Mucosa of rectum (tissue), 2 donors: ENCODE data around the gene HES1.

ENCODE experiments used
- H3K27ac ChIP-seq, 2 donors: one replicate each; pipeline ENCODE4 v1.7.0; 2013; ENCODE audit warnings: inconsistent platforms in 2 of 2, low read depth in 2 of 2, low read length in 2 of 2
- H3K27me3 ChIP-seq, 2 donors: one replicate each; pipeline ENCODE4 v1.7.0; 2013; ENCODE audit warnings: low read length in 2 of 2; ENCODE audit not compliant: control insufficient read depth in 2 of 2, insufficient read depth in 2 of 2
- H3K36me3 ChIP-seq, 2 donors: one replicate each; pipeline ENCODE4 v1.7.0; 2013; ENCODE audit warnings: low read length in 2 of 2; ENCODE audit not compliant: control insufficient read depth in 2 of 2, insufficient read depth in 2 of 2
- H3K4me1 ChIP-seq, 2 donors: one replicate each; pipeline ENCODE4 v1.7.0; 2013; ENCODE audit warnings: low read length in 2 of 2, mild to moderate bottlenecking in 1 of 2; ENCODE audit not compliant: control insufficient read depth in 2 of 2, insufficient read depth in 2 of 2
- H3K4me3 ChIP-seq, 2 donors: one replicate each; pipeline ENCODE4 v1.7.0; 2013; ENCODE audit warnings: low read length in 2 of 2
- H3K9ac ChIP-seq, 2 donors: one replicate each; pipeline ENCODE4 v1.7.0; 2013; ENCODE audit warnings: low read length in 2 of 2, low read depth in 1 of 2, mild to moderate bottlenecking in 1 of 2
- H3K9me3 ChIP-seq, 2 donors: one replicate each; pipeline ENCODE4 v1.7.0; 2013; ENCODE audit warnings: low read length in 2 of 2; ENCODE audit not compliant: control insufficient read depth in 2 of 2
- donor health status: healthy.
- donor health status: Normal muscosa, but diverticular disease.

The HES1 gene

DNA sequence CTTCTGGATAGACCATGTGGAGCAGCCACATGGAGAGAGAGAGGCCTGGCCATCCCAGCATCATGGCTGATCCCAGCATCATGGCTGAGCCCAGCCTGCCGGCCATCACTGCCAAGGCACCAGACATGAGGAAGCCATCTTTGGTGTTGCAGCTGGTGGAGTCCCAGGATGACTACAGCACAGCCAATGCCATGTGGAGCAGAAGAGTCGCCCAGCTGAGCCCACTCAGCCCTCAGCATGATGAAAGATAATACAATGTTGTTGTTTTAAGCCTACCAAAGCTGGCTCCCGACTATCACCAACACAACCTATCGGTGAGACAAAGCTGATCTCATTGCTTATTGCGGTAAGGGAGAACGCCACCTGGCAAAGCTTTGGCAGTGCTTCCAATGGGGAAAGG lies 18.4 kb downstream of the HES1 start:
- Histone ChIP-seq H3K9me3 (no peaks in the 10 kb centered on the region), H3K27ac (no peak overlapping the region), H3K4me3 (no peak overlapping the region), H3K36me3 (no peaks in the 10 kb centered on the region), H3K4me1 (peaks cover 7 to 13% of the 10 kb centered on the region in 2 donors), H3K9ac (no peak overlapping the region), H3K27me3 (peaks cover 0 to under 1% of the 10 kb centered on the region in 2 donors)

GRCh38 chr3:194156095-194156494 lies 20.1 kb downstream of the HES1 start:
- Histone ChIP-seq H3K9me3 (no peaks in the 10 kb centered on the region), H3K27ac (no peak overlapping the region), H3K9ac (no peak overlapping the region), H3K4me3 (no peak overlapping the region), H3K27me3 (no peaks in the 10 kb centered on the region), H3K36me3 (no peaks in the 10 kb centered on the region), H3K4me1 (peaks cover 0 to 21% of the 10 kb centered on the region in 2 donors)

DNA sequence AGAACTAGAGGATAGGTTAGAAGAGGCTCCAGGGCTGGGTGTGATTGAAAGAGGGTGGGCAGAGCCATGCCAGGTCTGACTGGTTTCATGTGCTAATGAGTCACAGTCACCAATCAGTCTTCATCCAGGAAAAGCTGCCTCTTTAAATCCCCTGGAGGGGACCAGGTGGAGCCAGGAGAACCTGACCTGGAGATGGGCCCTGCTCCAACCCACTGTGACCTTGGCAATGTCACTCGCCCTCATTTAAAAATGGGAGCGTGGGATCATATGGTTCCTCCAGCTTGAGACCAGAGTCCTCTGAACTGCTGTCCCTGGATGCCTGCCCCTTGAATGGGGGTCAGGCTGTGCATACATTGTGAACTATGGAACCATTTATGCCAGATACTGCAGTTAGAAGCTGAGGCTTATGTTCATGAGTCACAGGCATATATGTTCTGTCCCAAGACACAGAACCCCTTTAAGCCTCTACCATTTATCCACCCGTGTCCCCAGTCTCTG lies 23.0 kb downstream of the HES1 start:
- no peaks in the 10 kb centered on the region for H3K9me3 ChIP-seq
- peaks cover 5 to 37% of the 10 kb centered on the region in 2 donors for H3K4me1 ChIP-seq
- H3K27ac ChIP-seq: peak overlapping the region in 1 of 2 donors; percentile 8
- no peaks in the 10 kb centered on the region for H3K36me3 ChIP-seq
- no peak overlapping the region for H3K9ac ChIP-seq
- no peak overlapping the region for H3K4me3 ChIP-seq
- H3K27me3 ChIP-seq: no peaks in the 10 kb centered on the region

- Histone ChIP-seq H3K4me1 (peaks cover 5 to 37% of the 10 kb centered on the region in 2 donors), H3K9ac (no peak overlapping the region), H3K9me3 (no peaks in the 10 kb centered on the region), H3K4me3 (no peak overlapping the region), H3K27me3 (no peaks in the 10 kb centered on the region), H3K36me3 (no peaks in the 10 kb centered on the region), H3K27ac (peak overlapping the region in 1 of 2 donors; percentile 19)
These were observed 24.2 kb downstream of the HES1 start for GRCh38 chr3:194160158-194160557.

DNA sequence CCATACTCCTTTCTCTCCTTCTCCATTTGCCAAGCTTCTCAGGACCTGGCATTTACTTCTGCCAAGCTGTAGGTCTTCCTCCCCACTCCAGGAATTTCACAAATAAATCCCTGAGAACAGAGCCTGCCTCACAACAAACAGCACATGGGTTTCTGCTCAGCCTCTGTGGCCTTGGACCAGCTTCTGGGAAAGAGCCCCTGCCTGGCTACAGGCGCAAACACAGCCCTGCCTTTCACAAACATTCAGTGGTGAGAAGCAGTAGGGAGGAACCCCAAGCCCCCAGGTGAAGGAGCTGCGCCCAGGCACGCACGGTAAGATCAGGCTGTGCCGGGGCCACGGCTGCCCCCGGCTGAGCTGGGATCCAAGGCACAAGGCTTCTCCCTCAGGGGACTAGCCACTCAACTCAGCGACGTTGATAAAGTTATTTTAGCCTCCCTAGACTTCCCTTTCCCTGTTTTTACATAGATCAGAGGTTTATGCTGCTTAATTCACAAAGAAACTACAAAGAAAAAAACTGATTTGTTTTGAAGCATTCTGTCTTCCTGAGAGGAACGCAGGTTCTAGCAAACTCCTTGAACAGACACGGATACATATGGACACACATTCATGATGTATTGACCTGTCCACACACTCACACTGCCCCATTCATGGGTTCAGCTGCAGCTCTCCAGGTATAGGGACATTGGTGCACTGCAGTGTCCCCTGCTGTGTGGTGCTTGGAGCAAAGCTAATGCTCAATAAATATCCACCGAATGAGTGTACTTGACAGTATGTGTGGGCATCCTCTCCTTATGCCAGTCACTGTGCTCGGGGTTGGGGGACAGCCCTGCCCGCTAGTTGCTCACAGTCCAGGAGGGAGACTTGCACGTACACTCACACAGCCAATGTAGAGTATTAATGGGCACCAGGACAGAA lies 25.4 kb downstream of the HES1 start:
- peaks cover 5 to 37% of the 10 kb centered on the region in 2 donors for H3K4me1 ChIP-seq
- peak overlapping the region in 1 of 2 donors; percentile 20 for H3K4me3 ChIP-seq
- no peaks in the 10 kb centered on the region for H3K36me3 ChIP-seq
- H3K27me3 ChIP-seq: no peaks in the 10 kb centered on the region
- peak overlapping the region in 1 of 2 donors; percentile 28 for H3K27ac ChIP-seq
- H3K9ac ChIP-seq: peak overlapping the region in 1 of 2 donors; percentile 22
- no peaks in the 10 kb centered on the region for H3K9me3 ChIP-seq

- H3K27ac ChIP-seq: no peak overlapping the region
- H3K27me3 ChIP-seq: no peaks in the 10 kb centered on the region
- peaks cover 8 to 37% of the 10 kb centered on the region in 2 donors for H3K4me1 ChIP-seq
- H3K36me3 ChIP-seq: no peaks in the 10 kb centered on the region
- H3K9me3 ChIP-seq: no peaks in the 10 kb centered on the region
- no peak overlapping the region for H3K9ac ChIP-seq
- no peak overlapping the region for H3K4me3 ChIP-seq
These were observed 26.2 kb downstream of the HES1 start for GRCh38 chr3:194162070-194162678.

DNA sequence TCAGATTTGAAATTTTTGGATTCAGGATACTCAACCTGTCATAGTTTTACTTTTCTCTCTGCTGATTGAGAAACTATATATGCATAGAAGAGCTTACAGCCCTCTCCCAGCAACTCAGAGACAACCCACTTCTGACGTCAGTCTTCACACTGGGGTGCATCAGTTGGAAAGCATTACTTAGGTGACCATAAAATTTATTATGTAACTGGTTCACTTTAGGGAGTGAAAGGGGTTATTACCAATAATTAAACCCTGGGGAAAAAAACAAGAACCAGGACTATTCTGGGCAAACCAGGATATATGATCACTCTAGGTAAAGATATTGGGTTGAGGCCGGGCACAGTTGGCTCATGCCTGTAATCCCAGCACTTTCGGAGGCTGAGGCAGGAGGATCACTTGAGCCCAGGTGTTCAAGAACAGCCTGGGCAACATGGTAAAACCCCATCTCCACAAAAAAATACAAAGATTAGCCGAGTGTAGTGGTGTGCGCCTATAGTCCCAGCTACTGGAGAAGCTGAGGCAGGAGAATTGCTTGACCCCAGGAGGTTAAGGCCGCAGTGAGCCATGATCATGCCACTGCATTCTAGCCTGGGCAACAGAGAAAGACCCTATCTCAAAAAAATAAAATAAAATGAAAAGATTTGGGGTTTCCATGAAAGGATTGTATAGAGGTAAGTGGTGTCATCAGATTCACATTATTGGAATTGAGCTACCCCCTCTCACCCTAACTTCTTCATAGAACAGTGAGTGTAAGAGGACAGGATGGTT lies 27.1 kb downstream of the HES1 start:
- no peak overlapping the region for H3K9ac ChIP-seq
- no peaks in the 10 kb centered on the region for H3K9me3 ChIP-seq
- no peaks in the 10 kb centered on the region for H3K36me3 ChIP-seq
- H3K27me3 ChIP-seq: no peaks in the 10 kb centered on the region
- H3K4me1 ChIP-seq: peaks cover 10 to 37% of the 10 kb centered on the region in 2 donors
- H3K27ac ChIP-seq: no peak overlapping the region
- no peak overlapping the region for H3K4me3 ChIP-seq

DNA sequence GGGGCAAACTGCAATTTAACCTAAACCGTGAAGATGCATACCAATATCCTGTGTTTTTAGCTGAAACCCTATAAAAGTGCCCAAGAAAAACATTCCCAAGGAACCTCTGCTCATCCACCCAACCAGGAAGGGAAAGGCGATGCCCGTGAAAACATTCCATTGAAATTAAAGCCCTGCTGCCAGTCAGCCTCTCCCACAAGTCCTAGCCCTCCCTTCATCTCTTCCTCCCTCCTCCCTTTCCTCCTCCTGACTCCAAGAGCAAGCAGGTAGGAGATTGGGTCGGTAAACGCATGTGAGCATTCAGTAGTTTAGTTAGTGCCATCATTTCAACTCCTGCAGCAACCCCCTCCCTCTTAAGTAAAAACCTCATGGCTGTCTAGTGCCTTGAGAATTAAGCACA lies 27.7 kb downstream of the HES1 start:
- Histone ChIP-seq H3K9me3 (no peaks in the 10 kb centered on the region), H3K4me3 (no peak overlapping the region), H3K27me3 (no peaks in the 10 kb centered on the region), H3K4me1 (peaks cover 12 to 37% of the 10 kb centered on the region in 2 donors), H3K9ac (no peak overlapping the region), H3K36me3 (no peaks in the 10 kb centered on the region), H3K27ac (no peak overlapping the region)

DNA sequence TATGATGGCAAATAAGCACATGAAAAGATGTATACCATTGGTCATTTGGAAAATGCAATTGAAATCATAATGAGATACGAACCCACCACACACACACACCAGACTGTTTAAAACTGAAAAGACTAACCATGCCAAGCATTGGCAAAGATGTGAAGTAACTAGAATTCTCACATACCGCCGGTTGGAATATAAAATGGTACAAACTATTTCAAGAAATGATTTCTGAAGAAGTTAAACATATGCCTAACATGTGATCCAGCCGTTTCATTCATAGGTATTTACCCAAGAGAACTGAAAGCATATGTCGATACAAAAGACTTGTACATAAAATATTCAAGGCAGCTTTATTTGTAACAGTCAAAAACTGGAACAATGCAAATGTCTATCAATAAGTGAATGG lies 28.9 kb downstream of the HES1 start:
- H3K27me3 ChIP-seq: no peaks in the 10 kb centered on the region
- H3K4me1 ChIP-seq: peaks cover 12 to 30% of the 10 kb centered on the region in 2 donors
- H3K4me3 ChIP-seq: no peak overlapping the region
- no peaks in the 10 kb centered on the region for H3K9me3 ChIP-seq
- no peaks in the 10 kb centered on the region for H3K36me3 ChIP-seq
- H3K9ac ChIP-seq: no peak overlapping the region
- no peak overlapping the region for H3K27ac ChIP-seq
